HG02678 (cell line): Measurements from ENCODE around the gene CLEC10A.

Experiments used
- ATAC-seq: cut with Tn5 transposase; IDR thresholded peaks from one replicate; pipeline ENCODE4 v1.9.1; 2021; ENCODE audit warnings: mild to moderate bottlenecking, moderate library complexity; ENCODE audit not compliant: unreplicated experiment

CLEC10A gene

GRCh38 chr17:7042501-7043181, 37.4 kb downstream of the CLEC10A start:
- ATAC-seq, result no peak

GRCh38 chr17:7041607-7042500, 38.2 kb downstream of the CLEC10A start:
- ATAC-seq, result no peak

GRCh38 chr17:7039832-7040231, 40.2 kb downstream of the CLEC10A start:
- ATAC-seq, result no peak

- no peak for ATAC-seq
Observed at GRCh38 chr17:7038025-7038862, 41.8 kb downstream of the CLEC10A start.

GRCh38 chr17:7035591-7036368, 44.3 kb downstream of the CLEC10A start, which contains the start of gene SLC16A13:
Gene SLC16A13, plus strand, starts transcription at chr17:7036015. Its CDS starts 368 bp downstream, at chr17:7036383.
- peak; percentile 93 for ATAC-seq

- ATAC-seq, result peak; percentile 9
Observed at GRCh38 chr17:7034955-7035590, 45.0 kb downstream of the CLEC10A start.

GRCh38 chr17:7029659-7030058, 50.4 kb downstream of the CLEC10A start:
- ATAC-seq, result no peak

GRCh38 chr17:7029096-7029495, 51.0 kb downstream of the CLEC10A start:
- ATAC-seq, result no peak

GRCh38 chr17:7027335-7027734, 52.7 kb downstream of the CLEC10A start:
- no peak for ATAC-seq

GRCh38 chr17:7026471-7027115, 53.5 kb downstream of the CLEC10A start:
- ATAC-seq, result no peak

- ATAC-seq, result no peak
Observed at GRCh38 chr17:7025245-7025644, 54.8 kb downstream of the CLEC10A start.
